Small intestine (tissue), 7 donors: ENCODE measurements around the gene TMEM117. TPM values are rescaled to one million over a fixed set of nuclear protein-coding genes. Genes with fewer than 3 reads are reported as not detected.

Source experiments
- DNase-seq, 2 donors: peaks; one replicate each; pipeline versions ENCODE4 v3.0.0 to v3.0.0-alpha.2; 2013
- FAIRE-seq: peaks from 2 replicates; lab custom pipeline; 2012; peaks lifted over from hg19 to GRCh38; lab: Jason Lieb, UNC
- H3K27ac ChIP-seq, 3 donors: one replicate each; pipeline ENCODE4 v1.5.1; 2013; ENCODE audit warnings: low read length in 2 of 3, mild to moderate bottlenecking in 2 of 3, control low read depth in 1 of 3, inconsistent platforms in 1 of 3, low read depth in 1 of 3, moderate library complexity in 1 of 3
- H3K27me3 ChIP-seq, 3 donors: one replicate each; pipeline ENCODE4 v1.6.1; 2013; ENCODE audit warnings: low read length in 3 of 3, inconsistent platforms in 1 of 3; ENCODE audit not compliant: control insufficient read depth in 3 of 3, insufficient read depth in 3 of 3
- H3K36me3 ChIP-seq, 3 donors: one replicate each; pipeline ENCODE4 v1.6.1; 2013; ENCODE audit warnings: low read length in 3 of 3, inconsistent platforms in 1 of 3, low read depth in 1 of 3, mild to moderate bottlenecking in 1 of 3, moderate library complexity in 1 of 3; ENCODE audit not compliant: control insufficient read depth in 3 of 3, insufficient read depth in 2 of 3
- H3K4me1 ChIP-seq, 3 donors: one replicate each; pipeline ENCODE4 v1.6.1; 2013; ENCODE audit warnings: low read length in 2 of 3, inconsistent platforms in 1 of 3, low read depth in 1 of 3, mild to moderate bottlenecking in 1 of 3, moderate library complexity in 1 of 3; ENCODE audit not compliant: control insufficient read depth in 3 of 3, insufficient read depth in 2 of 3
- H3K4me3 ChIP-seq, 3 donors: one replicate each; pipeline ENCODE4 v1.5.1; 2013; ENCODE audit warnings: low read length in 3 of 3, control low read depth in 1 of 3, inconsistent platforms in 1 of 3, low read depth in 1 of 3, mild to moderate bottlenecking in 1 of 3, moderate library complexity in 1 of 3
- H3K9me3 ChIP-seq, 2 donors: one replicate each; pipeline ENCODE4 v1.6.1; 2013; ENCODE audit warnings: low read depth in 1 of 2, low read length in 1 of 2; ENCODE audit not compliant: control insufficient read depth in 2 of 2, insufficient read depth in 1 of 2
- WGBS, 3 donors: extraction: QIAGEN DNeasy Blood & Tissue Kit; methylation state at CpG; one replicate each; pipeline ENCODE4 v1.1.7; 2013; 5-methylcytosine and 5-hydroxymethylcytosine counted together
- polyA plus RNA-seq, 4 donors: library from polyadenylated mRNA; stranded (reverse) in 3 of 4; unstranded in 1 of 4; fragments of 200-250 nt in 3 of 4; fragments of 120-200 nt in 1 of 4; gene quantifications; one replicate each; pipeline versions ENCODE4 v1.2.1 to v1.2.3, GENCODE V29; 2013
- donor health status: healthy with polysubstance abuse.
- donor health status: control.
- donor health status: control.
- donor health status: Bipolar disorder and iron deficiency.
- donor health status: healthy.

Gene TMEM117
- polyA plus RNA-seq, 4 donors, result 6.3 to 14.3 (median 13.8) TPM

- no peaks in the 10 kb centered on the region for H3K36me3 ChIP-seq
- no peak for FAIRE-seq
Observed at GRCh38 chr12:44126806-44127205, 290.9 kb downstream of the TMEM117 start.

GRCh38 chr12:44127966-44128710 is 292.3 kb downstream of the TMEM117 start:
- H3K4me1 ChIP-seq, result no peaks in the 10 kb centered on the region
- DNase-seq (no peak), FAIRE-seq (no peak)
- no peaks in the 10 kb centered on the region for H3K27me3 ChIP-seq
- H3K4me3 ChIP-seq, result no peak overlapping the region
- WGBS, 3 donors, result 92 to 100% (median 94%) methylated on average over 1 of the region's 1 CpG
- H3K27ac ChIP-seq, result no peak overlapping the region
- no peaks in the 10 kb centered on the region for H3K36me3 ChIP-seq
- H3K9me3 ChIP-seq, result no peaks in the 10 kb centered on the region

More at GRCh38 chr12:44126806-44127205, 290.9 kb downstream of the TMEM117 start:
- Histone ChIP-seq H3K27ac (no peak overlapping the region), H3K9me3 (peaks cover 0 to 6% of the 10 kb centered on the region in 2 donors), H3K27me3 (no peaks in the 10 kb centered on the region), H3K4me3 (no peak overlapping the region), H3K4me1 (no peaks in the 10 kb centered on the region)
- DNase-seq, result no peak
- 82 to 92% (median 87%) methylated on average over 1 of the region's 1 CpG for WGBS, 3 donors

GRCh38 chr12:44143175-44143574 is 307.3 kb downstream of the TMEM117 start:
- no peaks in the 10 kb centered on the region for H3K36me3 ChIP-seq
- no peaks in the 10 kb centered on the region for H3K9me3 ChIP-seq
- FAIRE-seq, result no peak
- no peak overlapping the region for H3K27ac ChIP-seq
- 79 to 96% (median 88%) methylated on average over 3 of the region's 3 CpGs for WGBS, 3 donors
- no peaks in the 10 kb centered on the region for H3K4me1 ChIP-seq
- DNase-seq, result no peak
- H3K27me3 ChIP-seq, result no peaks in the 10 kb centered on the region
- no peak overlapping the region for H3K4me3 ChIP-seq

GRCh38 chr12:44148936-44149335 is 313.1 kb downstream of the TMEM117 start:
- Histone ChIP-seq H3K36me3 (no peaks in the 10 kb centered on the region), H3K27ac (no peak overlapping the region), H3K27me3 (no peaks in the 10 kb centered on the region), H3K9me3 (no peaks in the 10 kb centered on the region), H3K4me1 (no peaks in the 10 kb centered on the region), H3K4me3 (no peak overlapping the region)
- 83 to 97% (median 89%) methylated on average over 2 of the region's 2 CpGs for WGBS, 3 donors
- FAIRE-seq (no peak), DNase-seq (no peak)

- H3K27me3 ChIP-seq, result no peaks in the 10 kb centered on the region
- no peaks in the 10 kb centered on the region for H3K4me1 ChIP-seq
- DNase-seq (no peak), FAIRE-seq (no peak)
- H3K4me3 ChIP-seq, result no peak overlapping the region
- no peaks in the 10 kb centered on the region for H3K9me3 ChIP-seq
- WGBS, 3 donors, result 91 to 92% (median 91%) methylated on average over 5 of the region's 5 CpGs
- H3K27ac ChIP-seq, result no peak overlapping the region
- H3K36me3 ChIP-seq, result no peaks in the 10 kb centered on the region
Observed at GRCh38 chr12:44154128-44154527, 318.2 kb downstream of the TMEM117 start.

GRCh38 chr12:44155358-44155757 is 319.5 kb downstream of the TMEM117 start:
- WGBS, 3 donors, result 69 to 100% (median 89%) methylated on average over 2 of the region's 2 CpGs
- Histone ChIP-seq H3K9me3 (no peaks in the 10 kb centered on the region), H3K4me1 (no peaks in the 10 kb centered on the region), H3K36me3 (no peaks in the 10 kb centered on the region), H3K27ac (no peak overlapping the region), H3K4me3 (no peak overlapping the region), H3K27me3 (no peaks in the 10 kb centered on the region)
- FAIRE-seq, result no peak
- DNase-seq, result no peak

- Histone ChIP-seq H3K9me3 (no peaks in the 10 kb centered on the region), H3K4me1 (no peaks in the 10 kb centered on the region), H3K36me3 (no peaks in the 10 kb centered on the region), H3K27ac (no peak overlapping the region), H3K27me3 (no peaks in the 10 kb centered on the region), H3K4me3 (no peak overlapping the region)
- FAIRE-seq (no peak), DNase-seq (no peak)
- WGBS, 3 donors, result 76 to 84% (median 79%) methylated on average over 2 of the region's 2 CpGs
Observed at GRCh38 chr12:44157359-44157758, 321.5 kb downstream of the TMEM117 start.

- WGBS, 3 donors, result 84 to 92% (median 90%) methylated on average over 2 of the region's 2 CpGs
- no peak for FAIRE-seq
- H3K4me1 ChIP-seq, result no peaks in the 10 kb centered on the region
Observed at GRCh38 chr12:44158746-44159145, 322.9 kb downstream of the TMEM117 start.

GRCh38 chr12:44159216-44159615 is 323.3 kb downstream of the TMEM117 start:
- no peak overlapping the region for H3K4me3 ChIP-seq
- DNase-seq (no peak), FAIRE-seq (no peak)
- no peaks in the 10 kb centered on the region for H3K4me1 ChIP-seq
- H3K36me3 ChIP-seq, result no peaks in the 10 kb centered on the region
- no peaks in the 10 kb centered on the region for H3K9me3 ChIP-seq
- no peaks in the 10 kb centered on the region for H3K27me3 ChIP-seq
- no peak overlapping the region for H3K27ac ChIP-seq

More at GRCh38 chr12:44158746-44159145, 322.9 kb downstream of the TMEM117 start:
- H3K4me3 ChIP-seq, result no peak overlapping the region
- H3K27me3 ChIP-seq, result no peaks in the 10 kb centered on the region
- no peaks in the 10 kb centered on the region for H3K36me3 ChIP-seq
- H3K27ac ChIP-seq, result no peak overlapping the region
- no peak for DNase-seq
- H3K9me3 ChIP-seq, result no peaks in the 10 kb centered on the region
